ENCODE measurements around the gene GSTP1. TPM values are rescaled to one million over a fixed set of nuclear protein-coding genes. Genes with fewer than 3 reads are reported as not detected.

Gene GSTP1
- total RNA-seq, 1 experiment from 2014 or later: 893 TPM

GRCh38 chr11:67634366-67635230 is 51.0 kb downstream of the GSTP1 start:
- H3K79me2 ChIP-seq (ENCODE audit: insufficient read depth, low read length): no peaks in the 10 kb centered on the region
- H3K4me2 ChIP-seq (ENCODE audit: low read length): no peak overlapping the region
- no TSS peak for BruUV-seq (replicated peaks)
- H3K36me3 ChIP-seq (ENCODE audit: control insufficient read depth in 1 of 2, insufficient read depth in 2 of 2, low read length in 2 of 2): no peaks in the 10 kb centered on the region
- H3K9me2 ChIP-seq (ENCODE audit: insufficient read depth): no peaks in the 10 kb centered on the region
- H3K27me3 ChIP-seq (ENCODE audit: insufficient read depth, low read length): no peaks in the 10 kb centered on the region
- POLR2A ChIA-PET: no interaction called here
- intact Hi-C loops (cut with micrococcal nuclease): loop anchor here (10.0 kb wide), 1 partner anchor 80 kb away; no protein-coding TSS in a partner anchor
- CTCF ChIA-PET: no interaction called here
- H4K20me1 ChIP-seq (ENCODE audit: insufficient read depth): no peaks in the 10 kb centered on the region
- TF ChIP-seq JUND (IDR thresholded peaks at IDR 0.05) (no peak), TCF7L2 (IDR thresholded peaks at IDR 0.05; ENCODE audit: borderline replicate concordance, extremely low read depth, insufficient read depth, insufficient read length) (no peak), EZH2 (IDR thresholded peaks at IDR 0.05) (no peak), EGR1 (IDR thresholded peaks at IDR 0.05; ENCODE audit: low read depth) (no peak), ZFX (IDR thresholded peaks at IDR 0.05) (no peak), POLR2AphosphoS5 (IDR thresholded peaks at IDR 0.05; ENCODE audit: low read depth, low read length) (no peak), ZNF274 (IDR thresholded peaks at IDR 0.05; ENCODE audit: low read depth, low read length) (no peak), SIN3A (IDR thresholded peaks at IDR 0.05; ENCODE audit: low read depth) (no peak), CTCF (IDR thresholded peaks at IDR 0.05 in 2 of 3, conservative IDR thresholded peaks at IDR 0.05 in 1 of 3; ENCODE audit: borderline replicate concordance in 1 of 3, insufficient read depth in 1 of 3, low read depth in 2 of 3, low read length in 2 of 3) (no peak), CEBPB (IDR thresholded peaks at IDR 0.05; ENCODE audit: low read depth) (no peak)
- no peak overlapping the region for H3K27ac ChIP-seq (ENCODE audit: low read depth, low read length)
- no peaks in the 10 kb centered on the region for H3K9me3 ChIP-seq (ENCODE audit: control insufficient read depth in 1 of 2, insufficient read depth in 1 of 2, low read depth in 1 of 2, low read length in 2 of 2)
- no peak overlapping the region for H2AFZ ChIP-seq (ENCODE audit: low read depth, low read length, poor library complexity, severe bottlenecking)
- H3K9ac ChIP-seq (ENCODE audit: low read length): no peak overlapping the region
- RAD21 ChIA-PET (ENCODE audit: low non-redundant PET in 1 of 2, low total read pairs in 2 of 2, uncharacterized antibody in 2 of 2, unreplicated experiment in 2 of 2): interaction anchor here (0.6 to 0.8 kb wide), 2 partner anchors 30 to 566 kb away, joined by 3 read pairs; no protein-coding TSS in a partner anchor
- DNase-seq (ENCODE audit: low read depth, low spot score) (no peak), ATAC-seq (no peak)
- H3K4me1 ChIP-seq (ENCODE audit: control insufficient read depth in 1 of 2, insufficient read depth in 2 of 2, low read length in 2 of 2): peaks cover 5 to 14% of the 10 kb centered on the region in 2 experiments; a peak in 3 of 4 replicates
- no peak overlapping the region for H3K4me3 ChIP-seq (replicated peaks in 1 of 2; ENCODE audit: low read depth in 1 of 2, low read length in 2 of 2)

Measured in HCT116 (cell line).